ENCODE results near the gene PNMA8C. TPM values are rescaled to one million over a fixed set of nuclear protein-coding genes. Genes with fewer than 3 reads are reported as not detected.
"Not testable (repeated sequence)": the region's sequence is repeated elsewhere in the genome, so short reads cannot be mapped to it uniquely, and the experiment has no call there.

The PNMA8C gene
- polyA plus RNA-seq, 2 donors = not detected

DNA sequence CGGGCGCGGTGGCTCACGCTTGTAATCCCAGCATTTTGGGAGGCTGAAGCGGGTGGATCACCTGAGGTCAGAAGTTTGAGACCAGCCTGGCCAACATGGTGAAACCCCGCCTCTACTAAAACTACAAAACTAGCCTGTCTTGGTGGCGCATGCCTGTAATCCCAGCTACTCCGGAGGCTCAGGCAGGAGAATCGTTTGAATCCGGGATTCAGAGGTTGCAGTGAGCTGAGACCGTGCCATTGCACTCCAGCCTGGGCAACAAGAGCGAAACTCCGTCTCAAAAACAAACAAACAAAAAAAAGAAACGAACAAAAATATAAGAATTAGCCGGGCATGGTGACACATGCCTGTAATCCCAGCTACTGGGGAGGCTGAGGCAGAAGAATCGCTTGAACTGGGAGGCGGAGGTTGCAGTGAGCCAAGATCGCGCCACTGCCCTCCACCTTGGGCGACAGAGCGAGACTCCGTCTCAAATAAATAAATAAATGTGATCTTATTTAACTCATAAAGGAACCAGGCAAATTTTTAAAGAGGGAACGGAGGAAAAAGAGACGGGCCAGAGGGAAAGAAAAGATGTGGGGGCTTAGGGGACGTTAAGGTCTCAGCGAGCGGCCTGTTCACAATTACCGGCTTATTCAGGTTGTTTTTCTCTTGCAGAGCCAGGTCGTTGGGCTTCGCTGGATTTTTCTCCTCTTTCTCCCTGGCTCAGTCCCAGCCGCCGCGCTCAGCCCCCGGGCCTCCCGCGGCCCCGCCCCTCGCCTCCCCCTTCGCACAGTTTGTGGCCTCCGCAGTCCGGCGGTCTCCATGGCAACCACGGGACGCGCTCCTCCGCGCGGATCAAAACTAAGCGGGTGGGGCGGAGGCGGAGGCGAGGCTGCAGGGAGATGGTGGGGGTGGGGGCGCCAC lies 12.7 kb downstream of the PNMA8C start:
- not testable (repeated sequence) for H3K4me1 ChIP-seq (ENCODE audit: control insufficient read depth in 2 of 2, insufficient read depth in 2 of 2, low read length in 1 of 2); H3K36me3 ChIP-seq (ENCODE audit: control insufficient read depth in 2 of 2, insufficient read depth in 2 of 2, low read length in 1 of 2); H3K27me3 ChIP-seq (ENCODE audit: control insufficient read depth in 1 of 2, insufficient read depth in 2 of 2, low read length in 2 of 2); H3K9me3 ChIP-seq (ENCODE audit: control insufficient read depth in 2 of 2, insufficient read depth in 1 of 2, low read depth in 1 of 2, low read length in 1 of 2); H3K27ac ChIP-seq (ENCODE audit: low read depth in 2 of 2, low read length in 1 of 2)
- H3K4me3 ChIP-seq (ENCODE audit: low read depth in 1 of 2, low read length in 2 of 2) = peak overlapping the region in 1 of 2 donors; percentile 4
- 18 to 22% methylated on average over 45 to 53 of the region's 53 CpGs for WGBS, 2 donors

DNA sequence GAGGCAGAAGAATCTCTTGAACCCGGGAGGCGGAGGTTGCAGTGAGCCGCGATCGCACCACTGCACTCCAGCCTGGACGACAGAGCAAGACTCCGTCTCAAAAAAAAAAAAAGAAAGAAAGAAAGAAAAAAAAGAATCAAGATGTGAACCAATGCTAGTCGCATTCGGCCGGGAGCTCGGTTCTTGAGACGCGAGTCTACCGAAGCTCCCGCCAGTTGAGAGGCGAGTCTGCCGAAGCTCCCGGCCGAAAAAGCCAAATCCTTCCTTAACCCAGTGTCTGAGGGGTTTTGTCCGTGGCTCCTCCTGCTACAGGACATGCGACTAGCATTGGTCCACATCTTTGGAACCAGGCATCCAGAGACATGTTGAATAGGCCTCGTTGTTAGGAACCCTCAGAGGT lies 13.8 kb downstream of the PNMA8C start:
- not testable (repeated sequence) for H3K27ac ChIP-seq (ENCODE audit: low read depth in 2 of 2, low read length in 1 of 2); H3K4me3 ChIP-seq (ENCODE audit: low read depth in 1 of 2, low read length in 2 of 2); H3K27me3 ChIP-seq (ENCODE audit: control insufficient read depth in 1 of 2, insufficient read depth in 2 of 2, low read length in 2 of 2); H3K36me3 ChIP-seq (ENCODE audit: control insufficient read depth in 2 of 2, insufficient read depth in 2 of 2, low read length in 1 of 2); H3K9me3 ChIP-seq (ENCODE audit: control insufficient read depth in 2 of 2, insufficient read depth in 1 of 2, low read depth in 1 of 2, low read length in 1 of 2); H3K4me1 ChIP-seq (ENCODE audit: control insufficient read depth in 2 of 2, insufficient read depth in 2 of 2, low read length in 1 of 2)
- WGBS, 2 donors = 95 to 97% methylated on average over 22 of the region's 22 CpGs

DNA sequence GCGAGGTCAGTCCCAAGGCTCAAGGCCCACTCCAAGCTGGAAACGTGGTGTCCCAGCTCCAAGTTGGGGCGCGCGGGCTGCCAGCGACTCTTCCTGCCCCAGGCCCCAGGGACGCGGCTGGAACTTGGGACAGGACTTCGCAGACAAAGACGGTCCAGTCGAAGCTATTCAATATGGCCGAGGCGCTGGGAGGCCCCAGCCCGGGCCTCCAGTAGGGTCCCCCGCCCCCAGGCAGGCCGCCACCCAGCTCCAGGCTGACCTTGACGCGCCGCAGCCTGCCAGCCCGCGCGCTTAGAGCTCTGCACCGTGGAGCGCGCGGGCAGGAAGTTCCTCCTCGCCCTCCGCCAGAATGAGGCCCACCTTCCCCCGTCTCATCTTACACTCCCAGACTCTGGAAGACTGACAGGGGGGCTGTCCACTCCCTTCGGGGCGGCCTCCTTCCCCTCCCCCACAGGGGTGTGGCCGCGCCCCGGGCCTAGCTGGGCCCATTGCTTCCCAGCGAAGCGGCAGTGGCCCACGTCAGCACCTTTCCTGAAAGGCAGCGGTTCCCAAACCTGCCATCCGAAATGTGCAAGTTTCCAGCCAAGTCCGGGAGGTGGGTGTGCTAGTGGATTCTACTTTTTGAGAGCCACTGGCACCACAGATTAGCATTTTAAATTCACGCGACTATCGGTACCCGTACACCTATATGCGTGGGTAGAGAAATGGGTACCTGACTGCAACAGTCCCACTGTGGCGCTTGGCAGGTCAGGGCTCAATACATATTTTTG lies 15.3 kb downstream of the PNMA8C start, which contains the start of gene CCDC8:
CCDC8 (minus strand) TSS at position 303 of the 770 bp plus-strand sequence. CDS start 754 bp downstream, outside the sequence.
- Histone ChIP-seq H3K4me3 (ENCODE audit: low read depth in 1 of 2, low read length in 2 of 2) (peak within 1 kb of the TSS; percentile 8 to 30), H3K27ac (ENCODE audit: low read depth in 2 of 2, low read length in 1 of 2) (no peak within 1 kb of the TSS), H3K9me3 (ENCODE audit: control insufficient read depth in 2 of 2, insufficient read depth in 1 of 2, low read depth in 1 of 2, low read length in 1 of 2) (no peaks in the 10 kb centered on the region), H3K27me3 (ENCODE audit: control insufficient read depth in 1 of 2, insufficient read depth in 2 of 2, low read length in 2 of 2) (peaks cover 0 to 3% of the 10 kb centered on the region in 2 donors), H3K36me3 (ENCODE audit: control insufficient read depth in 2 of 2, insufficient read depth in 2 of 2, low read length in 1 of 2) (no peaks in the 10 kb centered on the region), H3K4me1 (ENCODE audit: control insufficient read depth in 2 of 2, insufficient read depth in 2 of 2, low read length in 1 of 2) (peaks cover 4 to 7% of the 10 kb centered on the region in 2 donors)
- 14 to 22% methylated on average over 46 of the region's 46 CpGs for WGBS, 2 donors

DNA sequence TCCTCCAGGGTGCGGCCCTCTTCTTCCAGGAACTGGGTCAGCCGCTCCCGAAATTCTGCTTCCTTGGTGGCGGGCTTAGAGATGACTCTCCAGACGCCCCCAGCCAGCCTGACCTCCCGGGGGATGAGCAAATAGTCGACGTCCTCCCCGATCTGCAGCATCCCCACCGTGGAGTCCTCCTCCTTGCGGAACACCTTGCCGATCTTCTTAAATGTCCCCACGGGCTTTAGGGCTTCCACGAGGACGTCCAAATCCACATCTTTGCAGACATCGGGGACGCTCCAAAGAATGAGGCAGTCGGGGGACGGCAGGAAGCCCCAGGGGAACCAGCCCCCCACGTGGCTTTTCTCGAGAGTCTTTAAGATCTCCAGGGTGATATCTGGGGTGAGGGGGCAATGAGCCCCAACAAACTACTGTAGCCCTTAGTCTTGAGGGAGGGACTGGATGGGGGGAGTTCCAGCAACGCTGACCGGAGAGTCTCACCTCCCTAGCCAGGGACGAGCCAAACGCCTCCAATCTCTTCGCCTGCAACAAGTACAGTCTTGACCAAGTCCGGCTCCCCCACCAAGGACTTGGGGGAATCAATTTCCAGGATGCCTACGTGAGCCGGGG lies 16.0 kb downstream of the PNMA8C start:
- Histone ChIP-seq H3K4me3 (ENCODE audit: low read depth in 1 of 2, low read length in 2 of 2) (peak overlapping the region; percentile 8 to 30), H3K9me3 (ENCODE audit: control insufficient read depth in 2 of 2, insufficient read depth in 1 of 2, low read depth in 1 of 2, low read length in 1 of 2) (no peaks in the 10 kb centered on the region), H3K36me3 (ENCODE audit: control insufficient read depth in 2 of 2, insufficient read depth in 2 of 2, low read length in 1 of 2) (no peaks in the 10 kb centered on the region), H3K4me1 (ENCODE audit: control insufficient read depth in 2 of 2, insufficient read depth in 2 of 2, low read length in 1 of 2) (peaks cover 4 to 8% of the 10 kb centered on the region in 2 donors), H3K27me3 (ENCODE audit: control insufficient read depth in 1 of 2, insufficient read depth in 2 of 2, low read length in 2 of 2) (peaks cover 0 to 3% of the 10 kb centered on the region in 2 donors), H3K27ac (ENCODE audit: low read depth in 2 of 2, low read length in 1 of 2) (no peak overlapping the region)
- WGBS, 2 donors = 8 to 11% methylated on average over 29 of the region's 29 CpGs

DNA sequence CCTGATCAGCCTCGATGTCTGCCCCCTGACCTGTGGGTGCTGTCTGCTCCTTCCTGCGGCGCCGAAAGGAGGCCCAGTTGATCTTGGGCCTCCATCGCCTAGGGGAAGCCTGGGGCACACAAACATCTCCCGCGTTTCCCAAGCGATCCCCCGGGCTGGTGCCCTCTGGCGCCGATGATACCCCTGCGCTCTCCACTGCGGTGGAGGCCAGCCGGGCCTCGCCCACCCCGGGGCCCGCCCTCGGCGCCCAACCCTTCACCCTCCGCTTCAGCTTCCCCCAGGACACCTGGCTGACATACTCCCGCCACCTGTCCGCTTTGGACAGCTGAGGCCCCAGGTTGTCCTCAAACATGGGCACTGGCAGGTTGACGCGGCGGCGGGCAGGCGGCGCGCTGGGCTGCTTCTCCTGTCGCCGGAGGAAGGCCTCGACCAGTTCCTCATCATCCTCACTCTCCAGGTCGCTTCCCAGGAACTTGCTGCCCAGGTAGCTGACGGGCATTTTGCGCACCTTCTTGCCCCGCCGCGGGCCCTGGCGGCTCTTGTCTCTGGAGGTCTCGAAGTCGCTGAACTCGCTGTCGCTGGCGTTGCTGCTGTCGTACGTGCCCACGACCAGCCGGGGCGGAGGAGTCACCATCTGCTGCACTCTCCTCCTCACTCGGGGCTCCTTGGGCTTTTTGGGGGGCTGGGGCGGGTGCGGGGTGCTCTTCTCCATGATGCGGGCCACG lies 16.6 kb downstream of the PNMA8C start:
- H3K27me3 ChIP-seq (ENCODE audit: control insufficient read depth in 1 of 2, insufficient read depth in 2 of 2, low read length in 2 of 2) = peaks cover 0 to 3% of the 10 kb centered on the region in 2 donors

DNA sequence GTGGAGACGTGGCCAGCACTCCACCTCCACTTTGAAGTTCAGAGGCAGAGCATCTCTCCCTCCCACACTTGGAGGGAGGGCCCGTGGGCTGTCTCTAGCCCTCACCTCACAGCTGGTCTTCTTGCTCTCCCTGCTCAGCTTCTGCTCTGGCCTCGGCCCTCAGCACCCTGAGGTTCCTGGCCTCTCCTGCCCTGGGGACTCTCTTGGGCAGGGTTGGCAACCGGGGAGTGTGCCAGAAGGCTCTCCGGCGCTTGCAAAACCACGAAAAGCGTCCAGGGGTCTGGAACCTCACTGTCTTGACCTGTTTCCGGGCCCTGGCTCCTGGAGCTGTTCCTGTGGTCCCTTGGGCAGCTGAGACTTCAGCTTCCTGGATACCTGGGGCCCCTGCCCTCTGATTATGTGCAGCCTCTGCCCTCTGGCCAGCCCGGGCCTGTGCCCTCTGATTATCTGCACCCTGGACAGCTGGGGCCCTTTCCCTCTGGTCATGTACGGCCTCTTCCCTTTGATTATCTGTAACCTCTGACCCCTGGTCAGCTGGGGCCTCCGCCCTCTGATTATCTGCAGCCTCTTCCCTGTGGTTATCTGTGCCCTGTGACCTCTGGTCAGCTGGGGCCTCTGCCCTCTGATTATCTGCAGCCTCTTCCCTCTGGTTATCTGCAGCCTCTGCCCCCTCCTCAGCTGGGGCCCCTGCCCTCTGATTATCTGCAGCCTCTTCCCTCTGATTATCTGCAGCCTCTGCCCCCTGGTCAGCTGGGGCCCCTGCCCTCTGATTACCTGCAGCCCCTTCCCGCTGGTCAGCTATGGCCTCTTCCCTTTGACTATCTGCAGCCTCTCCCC lies 17.4 kb downstream of the PNMA8C start:
- no peaks in the 10 kb centered on the region for H3K36me3 ChIP-seq (ENCODE audit: control insufficient read depth in 2 of 2, insufficient read depth in 2 of 2, low read length in 1 of 2)
- H3K27ac ChIP-seq (ENCODE audit: low read depth in 2 of 2, low read length in 1 of 2) = no peak overlapping the region
- H3K9me3 ChIP-seq (ENCODE audit: control insufficient read depth in 2 of 2, insufficient read depth in 1 of 2, low read depth in 1 of 2, low read length in 1 of 2) = no peaks in the 10 kb centered on the region
- peaks cover 0 to 6% of the 10 kb centered on the region in 2 donors for H3K27me3 ChIP-seq (ENCODE audit: control insufficient read depth in 1 of 2, insufficient read depth in 2 of 2, low read length in 2 of 2)
- H3K4me3 ChIP-seq (ENCODE audit: low read depth in 1 of 2, low read length in 2 of 2) = no peak overlapping the region
- WGBS, 2 donors = 70% methylated on average over 13 of the region's 13 CpGs
- H3K4me1 ChIP-seq (ENCODE audit: control insufficient read depth in 2 of 2, insufficient read depth in 2 of 2, low read length in 1 of 2) = peaks cover 1 to 8% of the 10 kb centered on the region in 2 donors

More for the DNA sequence above, 16.6 kb downstream of the PNMA8C start:
- H3K9me3 ChIP-seq (ENCODE audit: control insufficient read depth in 2 of 2, insufficient read depth in 1 of 2, low read depth in 1 of 2, low read length in 1 of 2) = no peaks in the 10 kb centered on the region
- H3K4me1 ChIP-seq (ENCODE audit: control insufficient read depth in 2 of 2, insufficient read depth in 2 of 2, low read length in 1 of 2) = peaks cover 4 to 8% of the 10 kb centered on the region in 2 donors
- WGBS, 2 donors = 23 to 30% methylated on average over 54 of the region's 54 CpGs
- H3K27ac ChIP-seq (ENCODE audit: low read depth in 2 of 2, low read length in 1 of 2) = no peak overlapping the region
- H3K4me3 ChIP-seq (ENCODE audit: low read depth in 1 of 2, low read length in 2 of 2) = peak overlapping the region in 1 of 2 donors; percentile 5
- H3K36me3 ChIP-seq (ENCODE audit: control insufficient read depth in 2 of 2, insufficient read depth in 2 of 2, low read length in 1 of 2) = no peaks in the 10 kb centered on the region

DNA sequence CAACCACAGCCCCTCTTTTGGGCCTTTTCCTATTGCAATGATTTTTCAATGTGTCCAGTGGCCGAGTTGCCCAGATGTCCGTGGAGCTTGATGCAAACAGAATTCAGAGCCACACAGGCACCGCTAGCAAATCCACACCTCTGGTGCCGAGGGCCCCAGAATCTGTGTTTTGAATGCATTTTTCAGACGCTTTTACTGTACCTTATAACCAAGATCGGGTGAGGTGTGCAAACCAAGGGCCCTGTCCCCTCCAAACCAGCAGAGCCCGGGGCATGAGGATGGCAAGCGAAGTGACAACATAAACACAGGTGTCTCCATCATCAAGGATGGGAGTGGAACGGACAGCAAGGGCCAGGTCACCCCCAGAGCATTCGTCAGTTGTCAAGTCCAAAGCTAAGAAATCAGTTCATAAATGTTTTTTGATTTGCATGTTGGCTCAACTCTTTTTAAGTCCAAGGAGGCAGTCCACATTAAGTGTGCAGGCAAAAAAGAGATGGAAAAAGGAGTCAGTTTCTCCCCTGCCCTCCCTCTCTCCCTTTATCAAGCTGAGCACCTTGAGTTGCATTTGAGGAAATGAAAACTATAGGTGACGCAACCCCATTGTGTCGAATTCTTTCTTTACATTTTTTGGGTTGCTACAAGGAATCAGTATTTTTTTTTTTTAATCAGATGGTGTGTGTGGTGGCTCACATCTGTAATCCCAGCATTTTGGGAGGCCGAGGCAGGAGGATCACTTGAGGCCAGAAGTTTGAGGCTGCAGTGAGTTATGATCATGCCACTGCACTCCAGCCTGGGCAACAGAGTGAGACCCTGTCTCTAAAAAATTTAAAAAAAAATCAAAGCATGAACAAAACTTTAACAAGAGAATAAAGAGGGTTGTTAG lies 18.3 kb downstream of the PNMA8C start:
- no peaks in the 10 kb centered on the region for H3K36me3 ChIP-seq (ENCODE audit: control insufficient read depth in 2 of 2, insufficient read depth in 2 of 2, low read length in 1 of 2)
- no peaks in the 10 kb centered on the region for H3K9me3 ChIP-seq (ENCODE audit: control insufficient read depth in 2 of 2, insufficient read depth in 1 of 2, low read depth in 1 of 2, low read length in 1 of 2)
- WGBS, 2 donors = 83 to 84% methylated on average over 13 of the region's 13 CpGs
- H3K4me3 ChIP-seq (ENCODE audit: low read depth in 1 of 2, low read length in 2 of 2) = no peak overlapping the region
- no peak overlapping the region for H3K27ac ChIP-seq (ENCODE audit: low read depth in 2 of 2, low read length in 1 of 2)
- peaks cover 0 to 8% of the 10 kb centered on the region in 2 donors for H3K4me1 ChIP-seq (ENCODE audit: control insufficient read depth in 2 of 2, insufficient read depth in 2 of 2, low read length in 1 of 2)
- H3K27me3 ChIP-seq (ENCODE audit: control insufficient read depth in 1 of 2, insufficient read depth in 2 of 2, low read length in 2 of 2) = peaks cover 0 to 4% of the 10 kb centered on the region in 2 donors

DNA sequence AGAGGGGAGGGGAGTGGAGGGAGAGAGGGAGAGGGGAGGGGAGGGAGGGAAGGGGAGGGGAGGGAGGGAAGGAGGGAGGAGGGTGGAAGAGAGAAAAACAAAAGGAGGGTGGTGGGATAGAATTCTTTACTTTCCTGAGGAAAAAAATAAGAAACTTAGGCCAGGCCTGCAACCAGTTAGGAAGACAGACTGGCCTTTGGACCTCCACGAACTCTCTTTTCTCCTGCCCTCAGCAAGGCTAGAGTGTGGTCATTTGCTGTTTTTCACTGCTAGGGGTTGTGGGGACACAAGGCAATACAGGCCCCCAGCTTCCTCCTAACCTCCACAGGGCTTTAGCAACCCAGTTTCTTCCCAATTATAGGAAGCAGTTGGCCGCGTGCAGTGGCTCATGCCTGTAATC lies 19.5 kb downstream of the PNMA8C start:
- peaks cover 2 to 14% of the 10 kb centered on the region in 2 donors for H3K4me1 ChIP-seq (ENCODE audit: control insufficient read depth in 2 of 2, insufficient read depth in 2 of 2, low read length in 1 of 2)
- no peak overlapping the region for H3K4me3 ChIP-seq (ENCODE audit: low read depth in 1 of 2, low read length in 2 of 2)
- H3K27ac ChIP-seq (ENCODE audit: low read depth in 2 of 2, low read length in 1 of 2) = no peak overlapping the region
- no peaks in the 10 kb centered on the region for H3K36me3 ChIP-seq (ENCODE audit: control insufficient read depth in 2 of 2, insufficient read depth in 2 of 2, low read length in 1 of 2)
- 73 to 75% methylated on average over 3 of the region's 3 CpGs for WGBS, 2 donors
- H3K9me3 ChIP-seq (ENCODE audit: control insufficient read depth in 2 of 2, insufficient read depth in 1 of 2, low read depth in 1 of 2, low read length in 1 of 2) = no peaks in the 10 kb centered on the region
- H3K27me3 ChIP-seq (ENCODE audit: control insufficient read depth in 1 of 2, insufficient read depth in 2 of 2, low read length in 2 of 2) = peaks cover 0 to 6% of the 10 kb centered on the region in 2 donors

Data from esophagus (tissue), 2 donors.